Ishikawa (cell line): Measurements from ENCODE around the gene EIF4E1B.

Source experiments
- CEBPB ChIP-seq: IDR thresholded peaks from 2 replicates; pipeline ENCODE4 v1.6.1; 2012
- CREB1 ChIP-seq: IDR thresholded peaks from 2 replicates; pipeline ENCODE4 v1.6.1; 2012; ENCODE audit warnings: low read depth
- EGR1 ChIP-seq: IDR thresholded peaks from 2 replicates; pipeline ENCODE4 v1.6.1; 2012
- EP300 ChIP-seq: IDR thresholded peaks from 2 replicates; pipeline ENCODE4 v1.6.1; 2012; ENCODE audit warnings: borderline replicate concordance
- FOXM1 ChIP-seq: IDR thresholded peaks from 2 replicates; pipeline ENCODE4 v1.6.1; 2012; ENCODE audit warnings: low read depth, borderline replicate concordance
- NFIC ChIP-seq: IDR thresholded peaks from 2 replicates; pipeline ENCODE4 v1.6.1; 2012
- RAD21 ChIP-seq: IDR thresholded peaks from 2 replicates; pipeline ENCODE4 v1.6.1; 2012; ENCODE audit warnings: low read depth
- TAF1 ChIP-seq: IDR thresholded peaks from 2 replicates; pipeline ENCODE4 v1.6.1; 2012; ENCODE audit warnings: low read depth, mild to moderate bottlenecking
- TCF12 ChIP-seq: IDR thresholded peaks from 2 replicates; pipeline ENCODE4 v1.6.1; 2012; ENCODE audit warnings: low read depth
- TEAD4 ChIP-seq: IDR thresholded peaks from 2 replicates; pipeline ENCODE4 v1.6.1; 2012
- YY1 ChIP-seq: IDR thresholded peaks from 2 replicates; pipeline ENCODE4 v1.6.1; 2012; ENCODE audit warnings: low read depth
- ZBTB7A ChIP-seq: IDR thresholded peaks from 2 replicates; pipeline ENCODE4 v1.6.1; 2012; ENCODE audit warnings: low read depth
- TF ChIP-seq, protein P1 (sequence below): IDR thresholded peaks from 2 replicates; pipeline ENCODE4 v1.6.1; 2012
- TF ChIP-seq, protein P2 (sequence below): IDR thresholded peaks from 2 replicates; pipeline ENCODE4 v1.6.1; 2012; ENCODE audit warnings: low read depth, mild to moderate bottlenecking
- TF ChIP-seq, protein P3 (sequence below): IDR thresholded peaks from 2 replicates; pipeline ENCODE4 v1.6.1; 2012

EIF4E1B gene

DNA sequence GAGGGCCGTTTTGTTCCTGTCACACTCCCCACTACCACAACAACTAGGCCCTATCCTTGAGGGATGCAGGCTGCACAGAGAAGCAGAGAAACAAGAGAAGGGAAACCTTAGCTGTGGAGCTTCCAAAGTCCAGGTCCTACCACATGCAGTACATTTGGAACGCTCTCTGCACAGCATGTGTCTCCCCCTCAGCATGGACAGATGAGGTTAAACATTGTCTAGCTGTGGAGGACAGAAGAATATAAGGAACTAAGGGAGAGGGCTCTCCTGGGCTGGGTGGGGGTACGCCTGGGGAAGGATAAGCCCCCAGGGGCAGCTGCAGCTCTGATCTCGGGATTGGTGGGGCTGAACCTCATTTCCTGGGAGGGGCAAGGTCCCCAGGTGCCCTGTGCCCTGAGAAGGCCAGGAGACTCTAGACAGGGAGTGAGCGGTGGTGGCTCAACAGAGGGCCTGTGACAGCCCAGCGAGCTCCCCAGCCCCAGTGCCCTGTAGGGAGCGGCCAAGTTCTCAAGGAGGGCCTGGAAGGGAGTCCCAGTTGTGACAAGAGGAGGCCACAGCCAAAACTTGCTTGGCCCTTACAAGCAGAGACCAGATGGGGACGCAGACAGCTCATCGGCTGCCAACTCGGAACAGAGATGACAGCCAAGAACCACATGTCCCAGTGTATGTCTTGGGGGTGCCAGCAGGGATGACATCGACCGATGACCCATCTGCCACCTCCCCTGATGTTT, 46.9 kb downstream of the EIF4E1B start:
- no peak for TF ChIP-seq CEBPB

DNA sequence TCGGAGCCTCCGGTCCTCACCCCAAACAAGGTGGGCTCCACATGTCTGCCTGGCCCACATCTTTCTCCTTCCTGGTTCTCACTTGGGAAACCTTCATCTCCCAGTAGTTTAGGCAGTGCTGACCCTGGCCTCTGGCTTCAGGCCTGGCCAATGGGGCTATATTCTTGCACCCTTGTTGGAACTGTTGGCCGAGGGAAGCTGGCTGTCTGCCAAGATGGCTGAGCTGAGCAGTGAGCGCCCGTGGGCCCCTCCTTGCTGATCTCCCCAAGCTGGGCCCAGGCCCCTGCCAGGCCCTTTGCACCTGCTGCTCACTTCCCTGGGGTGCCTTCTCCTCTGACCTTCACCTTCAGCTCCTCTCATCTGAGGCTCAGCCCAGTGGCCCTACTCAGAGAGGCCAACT, 48.1 kb downstream of the EIF4E1B start:
- no peak for TF ChIP-seq FOXM1
- no peak for TF ChIP-seq NFIC
- no peak for TF ChIP-seq RAD21
- no peak for TF ChIP-seq ZBTB7A
- no peak for TF ChIP-seq YY1
- TF ChIP-seq, protein P1, sequence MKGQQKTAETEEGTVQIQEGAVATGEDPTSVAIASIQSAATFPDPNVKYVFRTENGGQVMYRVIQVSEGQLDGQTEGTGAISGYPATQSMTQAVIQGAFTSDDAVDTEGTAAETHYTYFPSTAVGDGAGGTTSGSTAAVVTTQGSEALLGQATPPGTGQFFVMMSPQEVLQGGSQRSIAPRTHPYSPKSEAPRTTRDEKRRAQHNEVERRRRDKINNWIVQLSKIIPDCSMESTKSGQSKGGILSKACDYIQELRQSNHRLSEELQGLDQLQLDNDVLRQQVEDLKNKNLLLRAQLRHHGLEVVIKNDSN, result no peak
- no peak for TF ChIP-seq TEAD4
- no peak for TF ChIP-seq CREB1
- TF ChIP-seq TAF1, result no peak
- TF ChIP-seq CEBPB, result no peak
- no peak for TF ChIP-seq EGR1
- TF ChIP-seq, protein P2, sequence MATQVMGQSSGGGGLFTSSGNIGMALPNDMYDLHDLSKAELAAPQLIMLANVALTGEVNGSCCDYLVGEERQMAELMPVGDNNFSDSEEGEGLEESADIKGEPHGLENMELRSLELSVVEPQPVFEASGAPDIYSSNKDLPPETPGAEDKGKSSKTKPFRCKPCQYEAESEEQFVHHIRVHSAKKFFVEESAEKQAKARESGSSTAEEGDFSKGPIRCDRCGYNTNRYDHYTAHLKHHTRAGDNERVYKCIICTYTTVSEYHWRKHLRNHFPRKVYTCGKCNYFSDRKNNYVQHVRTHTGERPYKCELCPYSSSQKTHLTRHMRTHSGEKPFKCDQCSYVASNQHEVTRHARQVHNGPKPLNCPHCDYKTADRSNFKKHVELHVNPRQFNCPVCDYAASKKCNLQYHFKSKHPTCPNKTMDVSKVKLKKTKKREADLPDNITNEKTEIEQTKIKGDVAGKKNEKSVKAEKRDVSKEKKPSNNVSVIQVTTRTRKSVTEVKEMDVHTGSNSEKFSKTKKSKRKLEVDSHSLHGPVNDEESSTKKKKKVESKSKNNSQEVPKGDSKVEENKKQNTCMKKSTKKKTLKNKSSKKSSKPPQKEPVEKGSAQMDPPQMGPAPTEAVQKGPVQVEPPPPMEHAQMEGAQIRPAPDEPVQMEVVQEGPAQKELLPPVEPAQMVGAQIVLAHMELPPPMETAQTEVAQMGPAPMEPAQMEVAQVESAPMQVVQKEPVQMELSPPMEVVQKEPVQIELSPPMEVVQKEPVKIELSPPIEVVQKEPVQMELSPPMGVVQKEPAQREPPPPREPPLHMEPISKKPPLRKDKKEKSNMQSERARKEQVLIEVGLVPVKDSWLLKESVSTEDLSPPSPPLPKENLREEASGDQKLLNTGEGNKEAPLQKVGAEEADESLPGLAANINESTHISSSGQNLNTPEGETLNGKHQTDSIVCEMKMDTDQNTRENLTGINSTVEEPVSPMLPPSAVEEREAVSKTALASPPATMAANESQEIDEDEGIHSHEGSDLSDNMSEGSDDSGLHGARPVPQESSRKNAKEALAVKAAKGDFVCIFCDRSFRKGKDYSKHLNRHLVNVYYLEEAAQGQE, result no peak
- TF ChIP-seq EP300, result no peak
- TF ChIP-seq, protein P3, sequence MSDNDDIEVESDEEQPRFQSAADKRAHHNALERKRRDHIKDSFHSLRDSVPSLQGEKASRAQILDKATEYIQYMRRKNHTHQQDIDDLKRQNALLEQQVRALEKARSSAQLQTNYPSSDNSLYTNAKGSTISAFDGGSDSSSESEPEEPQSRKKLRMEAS, result no peak
- TF ChIP-seq TCF12, result no peak

DNA sequence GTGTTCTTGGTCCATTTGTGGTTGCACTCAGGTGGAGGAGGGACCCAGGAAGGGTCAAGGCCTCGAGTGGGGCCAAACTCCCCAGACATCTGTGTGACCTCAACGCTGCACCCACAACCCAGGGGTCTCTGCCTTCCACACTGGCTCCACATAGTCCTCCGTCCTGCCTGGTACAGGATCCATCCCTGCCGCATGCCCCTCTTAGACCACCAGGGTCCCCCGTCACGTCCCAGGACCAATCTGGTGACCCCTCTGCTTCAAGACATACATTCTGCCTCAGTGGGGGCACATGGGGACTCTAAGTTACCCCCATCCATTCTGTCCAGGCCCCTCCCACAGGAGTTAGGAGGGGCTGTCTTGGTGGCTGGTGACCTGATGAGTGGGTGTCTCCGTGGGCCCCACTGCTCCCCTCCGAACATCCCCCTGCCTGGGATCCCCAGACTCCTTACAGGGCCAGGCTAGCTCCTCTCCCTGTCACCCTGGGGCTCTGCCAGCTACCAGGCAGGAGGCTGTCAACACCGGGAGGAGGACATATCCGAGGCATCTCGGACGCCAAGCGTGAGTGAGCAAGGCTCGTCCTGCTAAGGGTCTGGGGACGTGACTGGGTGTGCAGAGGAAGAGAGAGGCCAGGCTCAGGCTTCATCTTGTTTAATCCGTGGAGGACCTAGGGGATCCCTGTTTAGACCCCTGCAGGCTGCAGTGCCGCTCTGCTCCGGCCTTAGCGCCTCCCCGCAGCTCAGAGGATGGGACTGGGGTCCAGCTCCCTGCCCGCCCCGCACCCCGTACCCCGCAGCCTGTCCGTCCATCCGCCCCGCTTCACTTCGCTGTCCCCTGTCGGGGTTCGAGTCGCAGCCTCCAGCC, 49.1 kb downstream of the EIF4E1B start:
- TF ChIP-seq CEBPB (no peak), YY1 (no peak), FOXM1 (no peak), TEAD4 (no peak), TAF1 (no peak), CREB1 (no peak), ZBTB7A (no peak), RAD21 (no peak), NFIC (no peak), TCF12 (no peak)
- TF ChIP-seq, protein P3, result no peak
- TF ChIP-seq, protein P1, result no peak

DNA sequence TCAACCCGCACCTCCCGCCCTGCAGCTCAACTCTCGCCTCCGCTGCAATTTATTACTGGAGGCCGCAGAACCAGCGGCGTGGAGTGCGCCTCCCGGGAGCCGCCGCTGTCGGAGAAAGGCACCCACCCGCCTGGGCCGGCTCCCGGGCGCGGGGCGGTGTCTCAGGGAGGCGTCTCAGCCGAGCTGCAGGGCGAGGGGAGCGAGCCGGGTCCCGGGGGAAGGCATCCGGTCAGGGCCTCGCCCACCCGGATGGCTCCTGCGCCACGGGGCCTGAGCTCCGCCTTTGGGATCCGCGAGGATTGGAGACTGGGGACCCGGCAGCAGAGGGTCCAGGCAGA, 49.7 kb downstream of the EIF4E1B start:
- TF ChIP-seq TAF1 (no peak), TCF12 (no peak), FOXM1 (no peak), ZBTB7A (no peak), NFIC (no peak), TEAD4 (no peak), RAD21 (no peak), CEBPB (no peak), EP300 (no peak), YY1 (no peak), EGR1 (no peak), CREB1 (no peak)
- TF ChIP-seq, protein P1, result no peak
- TF ChIP-seq, protein P2, result no peak
- TF ChIP-seq, protein P3, result no peak

DNA sequence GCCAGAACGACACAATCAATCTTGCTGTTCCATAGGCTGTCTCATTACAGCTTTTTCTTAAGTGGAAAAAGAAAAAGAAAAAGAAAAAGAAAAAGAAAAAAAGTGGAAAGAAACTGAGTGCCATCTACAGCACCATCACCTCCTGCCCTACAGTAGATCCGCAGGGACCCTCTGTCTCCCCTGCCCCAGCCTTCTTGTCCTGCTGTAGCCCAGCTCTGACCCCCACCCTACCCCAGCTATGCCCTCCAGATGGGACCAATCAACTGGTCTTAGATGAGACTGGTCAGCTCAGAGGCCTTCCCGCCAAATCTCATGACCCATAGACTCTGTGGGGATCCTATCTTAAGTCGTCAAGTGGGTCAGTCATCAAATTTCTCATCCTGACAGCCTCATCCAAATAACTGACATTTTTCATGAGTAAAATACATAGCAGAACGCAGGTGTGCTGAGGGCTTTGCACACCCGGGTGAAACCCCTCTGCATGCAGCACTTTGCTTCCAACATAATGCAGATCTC, 51.6 kb downstream of the EIF4E1B start:
- TF ChIP-seq FOXM1 (no peak), TAF1 (no peak)
